ENCODE measurements around the gene TIMM29.
"Not testable (repeated sequence)": the region's sequence is repeated elsewhere in the genome, so short reads cannot be mapped to it uniquely, and the experiment has no call there.

The TIMM29 gene

DNA sequence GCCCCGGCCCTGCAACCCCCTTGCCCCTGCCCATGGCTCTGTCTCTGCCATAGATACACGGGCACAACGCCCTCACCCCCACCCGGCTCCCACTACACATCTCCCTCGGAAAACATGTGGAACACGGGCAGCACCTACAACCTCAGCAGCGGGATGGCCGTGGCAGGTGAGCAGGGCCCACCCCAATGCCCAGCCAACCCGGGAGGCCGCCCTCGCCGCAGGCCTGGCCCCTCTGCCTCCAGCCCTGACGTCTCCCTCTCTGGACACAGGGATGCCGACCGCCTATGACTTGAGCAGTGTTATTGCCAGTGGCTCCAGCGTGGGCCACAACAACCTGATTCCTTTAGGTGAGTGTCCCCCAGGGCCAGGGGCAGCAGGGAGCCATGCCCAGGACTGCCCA, 7.8 kb upstream of the TIMM29 start:
- no peaks in the 10 kb centered on the region for H3K27me3 Mint-ChIP-seq
- no peak overlapping the region for H3K4me3 Mint-ChIP-seq
- DNase-seq: no peak
- CTCF ChIA-PET: no interaction called here
- no peaks in the 10 kb centered on the region for H3K9me3 Mint-ChIP-seq
- H3K27ac Mint-ChIP-seq: no peak overlapping the region
- no peaks in the 10 kb centered on the region for H3K4me1 Mint-ChIP-seq
- peaks cover 20% of the 10 kb centered on the region for H3K36me3 Mint-ChIP-seq

DNA sequence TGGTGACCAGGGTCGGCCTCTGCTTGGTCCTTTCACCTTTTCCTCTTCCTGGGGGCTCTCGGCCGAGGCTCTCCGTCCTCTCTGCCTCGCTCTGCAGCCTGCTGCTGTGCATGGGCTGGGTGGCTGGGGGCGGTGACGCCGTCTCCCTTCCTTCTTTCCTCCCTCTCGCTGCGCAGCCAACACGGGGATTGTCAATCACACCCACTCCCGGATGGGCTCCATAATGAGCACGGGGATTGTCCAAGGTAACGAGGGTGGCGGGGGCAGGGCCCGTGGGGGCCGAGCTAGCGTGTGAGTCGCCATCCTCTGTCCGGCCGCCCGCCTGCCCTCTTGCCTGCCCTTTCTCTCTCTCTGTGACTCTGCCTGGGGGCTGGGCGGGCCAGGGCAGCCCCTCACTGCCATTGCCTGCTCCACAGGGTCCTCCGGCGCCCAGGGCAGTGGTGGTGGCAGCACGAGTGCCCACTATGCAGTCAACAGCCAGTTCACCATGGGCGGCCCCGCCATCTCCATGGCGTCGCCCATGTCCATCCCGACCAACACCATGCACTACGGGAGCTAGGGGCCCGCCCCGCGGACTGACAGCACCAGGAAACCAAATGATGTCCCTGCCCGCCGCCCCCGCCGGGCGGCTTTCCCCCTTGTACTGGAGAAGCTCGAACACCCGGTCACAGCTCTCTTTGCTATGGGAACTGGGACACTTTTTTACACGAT, 7.3 kb upstream of the TIMM29 start:
- CTCF ChIA-PET: interaction anchor here (2.0 kb wide), 1 partner anchor 15 kb away, joined by 7 read pairs; no protein-coding TSS in a partner anchor
- no peak overlapping the region for H3K4me3 Mint-ChIP-seq
- peaks cover 20% of the 10 kb centered on the region for H3K36me3 Mint-ChIP-seq
- no peak overlapping the region for H3K27ac Mint-ChIP-seq
- no peak for DNase-seq
- H3K27me3 Mint-ChIP-seq: no peaks in the 10 kb centered on the region
- no peaks in the 10 kb centered on the region for H3K9me3 Mint-ChIP-seq
- H3K4me1 Mint-ChIP-seq: no peaks in the 10 kb centered on the region

DNA sequence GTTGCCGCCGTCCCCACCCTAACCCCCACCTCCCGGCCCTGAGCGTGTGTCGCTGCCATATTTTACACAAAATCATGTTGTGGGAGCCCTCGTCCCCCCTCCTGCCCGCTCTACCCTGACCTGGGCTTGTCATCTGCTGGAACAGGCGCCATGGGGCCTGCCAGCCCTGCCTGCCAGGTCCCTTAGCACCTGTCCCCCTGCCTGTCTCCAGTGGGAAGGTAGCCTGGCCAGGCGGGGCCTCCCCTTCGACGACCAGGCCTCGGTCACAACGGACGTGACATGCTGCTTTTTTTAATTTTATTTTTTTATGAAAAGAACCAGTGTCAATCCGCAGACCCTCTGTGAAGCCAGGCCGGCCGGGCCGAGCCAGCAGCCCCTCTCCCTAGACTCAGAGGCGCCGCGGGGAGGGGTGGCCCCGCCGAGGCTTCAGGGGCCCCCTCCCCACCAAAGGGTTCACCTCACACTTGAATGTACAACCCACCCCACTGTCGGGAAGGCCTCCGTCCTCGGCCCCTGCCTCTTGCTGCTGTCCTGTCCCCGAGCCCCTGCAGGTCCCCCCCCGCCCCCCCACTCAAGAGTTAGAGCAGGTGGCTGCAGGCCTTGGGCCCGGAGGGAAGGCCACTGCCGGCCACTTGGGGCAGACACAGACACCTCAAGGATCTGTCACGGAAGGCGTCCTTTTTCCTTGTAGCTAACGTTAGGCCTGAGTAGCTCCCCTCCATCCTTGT, 6.5 kb upstream of the TIMM29 start:
- H3K27me3 Mint-ChIP-seq: no peaks in the 10 kb centered on the region
- no peak overlapping the region for H3K4me3 Mint-ChIP-seq
- H3K36me3 Mint-ChIP-seq: peaks cover 20% of the 10 kb centered on the region
- H3K4me1 Mint-ChIP-seq: peaks cover 1% of the 10 kb centered on the region
- no peak overlapping the region for H3K27ac Mint-ChIP-seq
- H3K9me3 Mint-ChIP-seq: no peaks in the 10 kb centered on the region
- DNase-seq: no peak
- CTCF ChIA-PET: interaction anchor here (2.0 kb wide), 1 partner anchor 15 kb away, joined by 7 read pairs; no protein-coding TSS in a partner anchor

DNA sequence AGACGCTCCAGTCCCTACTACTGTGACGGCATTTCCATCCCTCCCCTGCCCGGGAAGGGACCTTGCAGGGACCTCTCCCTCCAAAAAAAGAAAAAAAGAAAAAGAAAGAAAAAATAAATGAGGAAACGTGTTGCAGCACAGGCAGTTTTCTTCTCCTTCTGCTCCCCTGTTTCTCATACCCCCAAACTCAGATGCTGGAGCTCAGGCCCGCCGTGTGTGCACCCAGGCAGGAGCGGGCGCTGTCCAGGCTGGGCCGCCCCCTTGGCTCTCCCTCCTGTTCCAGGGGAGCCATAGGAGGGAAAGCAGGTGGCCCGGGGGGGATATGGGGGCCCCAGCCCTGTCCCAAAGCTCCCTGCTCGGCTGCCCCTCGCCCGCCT, 6.0 kb upstream of the TIMM29 start:
- CTCF ChIA-PET: interaction anchor here (2.0 kb wide), 1 partner anchor 14 kb away, joined by 7 read pairs; no protein-coding TSS in a partner anchor
- Mint-ChIP-seq H3K36me3 (peaks cover 23% of the 10 kb centered on the region), H3K27ac (no peak overlapping the region), H3K27me3 (no peaks in the 10 kb centered on the region), H3K4me3 (no peak overlapping the region), H3K4me1 (peaks cover 7% of the 10 kb centered on the region), H3K9me3 (no peaks in the 10 kb centered on the region)
- DNase-seq: no peak

DNA sequence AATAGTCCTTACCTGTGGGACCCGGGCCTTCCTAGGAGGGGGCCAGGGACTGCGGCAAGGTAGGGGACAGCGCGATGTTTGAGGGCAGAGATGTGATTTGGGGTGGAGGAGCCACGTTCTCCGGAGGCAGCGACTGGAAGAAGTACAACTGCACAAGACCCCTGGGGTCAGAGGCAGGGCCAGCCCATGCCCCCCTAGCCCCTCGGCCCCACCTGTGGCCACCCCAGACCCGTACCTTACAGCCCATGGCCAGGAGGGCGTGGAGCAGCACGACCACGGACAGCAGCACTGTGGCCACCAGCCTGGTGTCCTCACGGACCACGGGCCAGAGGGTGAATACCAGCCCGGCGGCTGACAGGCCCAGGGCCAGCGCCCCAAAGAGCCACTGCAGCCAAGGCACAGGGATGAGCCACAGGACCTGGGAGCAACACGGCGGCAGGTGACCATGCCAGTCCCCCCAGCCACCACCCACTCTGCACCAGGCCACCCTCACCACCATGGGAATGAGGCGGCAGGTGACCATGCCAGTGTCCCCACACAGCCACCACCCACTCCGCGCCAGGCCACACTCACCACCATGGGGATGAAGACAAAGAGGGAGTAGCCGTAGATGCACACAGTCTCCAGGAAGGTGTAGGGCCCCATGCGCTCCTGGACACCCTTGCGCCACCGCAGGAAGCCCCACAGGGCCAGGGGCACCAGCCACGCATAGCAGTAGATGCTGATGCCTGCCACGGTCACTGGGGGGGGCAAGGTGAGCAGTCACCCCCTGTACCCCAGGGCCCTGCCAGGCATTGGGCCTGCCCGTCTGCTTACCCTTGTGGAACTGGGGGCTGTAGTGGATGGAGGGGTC, 5.1 kb upstream of the TIMM29 start:
- no peak overlapping the region for H3K4me3 Mint-ChIP-seq
- no peaks in the 10 kb centered on the region for H3K27me3 Mint-ChIP-seq
- CTCF ChIA-PET: interaction anchor here (2.0 kb wide), 1 partner anchor 13 kb away, joined by 7 read pairs; no protein-coding TSS in a partner anchor
- no peak for DNase-seq
- H3K9me3 Mint-ChIP-seq: no peaks in the 10 kb centered on the region
- H3K27ac Mint-ChIP-seq: no peak overlapping the region
- H3K36me3 Mint-ChIP-seq: peaks cover 23% of the 10 kb centered on the region
- peaks cover 13% of the 10 kb centered on the region for H3K4me1 Mint-ChIP-seq

DNA sequence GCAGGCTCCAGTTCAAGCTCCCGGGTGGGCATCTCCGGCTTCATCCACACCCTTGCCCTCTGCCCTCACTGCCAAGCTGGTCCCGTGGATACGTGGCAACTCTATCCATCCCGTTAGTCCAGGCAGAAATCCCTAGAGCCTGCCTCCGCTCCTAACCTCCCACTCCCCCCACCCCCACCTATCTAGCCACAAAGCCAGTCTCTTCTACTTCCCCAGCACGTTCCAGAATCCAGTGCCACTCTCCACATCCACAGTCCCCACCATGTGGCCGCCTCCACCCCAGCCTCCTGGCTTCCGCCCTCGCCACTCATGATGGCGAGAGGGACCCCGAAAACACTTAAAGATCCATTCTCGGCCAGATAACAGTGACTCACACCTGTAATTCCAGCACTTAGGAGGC, 4.0 kb upstream of the TIMM29 start:
- CTCF ChIA-PET: no interaction called here
- Mint-ChIP-seq H3K36me3 (peaks cover 24% of the 10 kb centered on the region), H3K27me3 (no peaks in the 10 kb centered on the region), H3K4me3 (no peak overlapping the region), H3K27ac (no peak overlapping the region), H3K9me3 (no peaks in the 10 kb centered on the region), H3K4me1 (peaks cover 19% of the 10 kb centered on the region)
- no peak for DNase-seq

DNA sequence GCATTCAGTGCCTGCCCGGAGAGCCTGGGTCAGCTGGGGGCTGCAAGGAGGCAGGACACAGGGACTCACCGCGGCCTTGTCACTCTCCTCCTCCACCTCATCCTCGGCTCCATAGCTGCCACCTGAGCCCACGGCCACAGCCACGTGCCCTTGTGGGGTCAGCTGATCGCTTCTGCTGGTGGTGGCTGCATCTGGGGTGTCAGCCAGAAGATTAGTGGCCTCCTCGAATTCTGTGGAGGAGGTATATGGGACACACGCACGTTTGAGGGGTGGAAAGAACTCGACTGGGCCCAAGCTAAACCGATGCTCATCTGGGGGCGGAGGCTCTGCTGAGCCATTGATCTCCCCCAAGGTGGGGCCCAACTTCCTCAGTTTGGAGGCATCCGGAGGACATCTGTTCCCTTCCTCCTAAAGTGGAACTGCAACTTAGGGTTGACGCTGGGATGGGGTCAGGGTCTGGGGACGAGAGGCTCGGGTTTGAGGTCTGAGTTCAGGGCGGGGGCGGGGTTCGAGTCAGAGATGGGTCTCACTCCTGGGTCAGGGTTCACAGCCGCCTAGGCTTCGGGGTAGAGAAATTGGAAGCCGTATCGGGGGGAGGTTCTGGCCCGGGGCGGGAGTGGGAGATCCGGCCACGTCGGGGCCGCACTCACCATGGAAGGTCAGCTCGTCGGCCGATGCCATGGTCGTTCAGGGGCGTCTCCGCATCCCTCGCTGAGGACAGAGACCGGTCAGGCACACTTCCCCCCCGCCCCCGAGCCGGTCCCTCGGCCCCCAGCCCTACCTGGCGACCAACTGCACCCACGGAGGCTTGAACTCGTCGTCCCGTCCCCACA, 665 bp upstream of the TIMM29 start:
- Mint-ChIP-seq H3K9me3 (no peaks in the 10 kb centered on the region), H3K4me3 (peak overlapping the region; percentile 96), H3K27me3 (no peaks in the 10 kb centered on the region), H3K36me3 (peaks cover 20% of the 10 kb centered on the region), H3K4me1 (peaks cover 33% of the 10 kb centered on the region), H3K27ac (peak overlapping the region; percentile 90)
- CTCF ChIA-PET: interaction anchor here (1.2 to 1.7 kb wide), 2 partner anchors 9 to 108 kb away, joined by 3 to 5 read pairs; no protein-coding TSS in a partner anchor
- DNase-seq: no peak

DNA sequence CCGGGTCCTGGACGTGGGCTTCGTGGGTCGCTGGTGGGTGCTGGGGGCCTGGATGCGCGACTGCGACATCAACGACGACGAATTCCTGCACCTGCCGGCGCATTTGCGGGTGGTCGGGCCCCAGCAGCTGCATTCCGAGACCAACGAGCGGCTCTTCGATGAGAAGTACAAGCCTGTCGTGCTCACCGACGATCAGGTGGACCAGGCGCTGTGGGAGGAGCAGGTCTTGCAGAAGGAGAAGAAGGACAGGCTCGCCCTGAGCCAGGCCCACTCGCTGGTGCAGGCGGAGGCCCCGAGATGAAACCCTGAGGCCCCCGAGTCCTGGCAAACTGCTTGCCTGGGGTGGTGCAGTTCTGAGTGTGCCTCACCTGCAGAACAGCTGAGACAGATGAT, 787 bp downstream of the TIMM29 start:
- peak overlapping the region; percentile 96 for H3K4me3 Mint-ChIP-seq
- CTCF ChIA-PET: interaction anchor here (0.6 to 1.3 kb wide), 2 partner anchors 13 to 1053 kb away, joined by 3 to 6 read pairs; no protein-coding TSS in a partner anchor
- H3K27me3 Mint-ChIP-seq: no peaks in the 10 kb centered on the region
- DNase-seq: no peak
- H3K36me3 Mint-ChIP-seq: peaks cover 16% of the 10 kb centered on the region
- H3K27ac Mint-ChIP-seq: peak overlapping the region; percentile 14
- peaks cover 33% of the 10 kb centered on the region for H3K4me1 Mint-ChIP-seq
- H3K9me3 Mint-ChIP-seq: no peaks in the 10 kb centered on the region

DNA sequence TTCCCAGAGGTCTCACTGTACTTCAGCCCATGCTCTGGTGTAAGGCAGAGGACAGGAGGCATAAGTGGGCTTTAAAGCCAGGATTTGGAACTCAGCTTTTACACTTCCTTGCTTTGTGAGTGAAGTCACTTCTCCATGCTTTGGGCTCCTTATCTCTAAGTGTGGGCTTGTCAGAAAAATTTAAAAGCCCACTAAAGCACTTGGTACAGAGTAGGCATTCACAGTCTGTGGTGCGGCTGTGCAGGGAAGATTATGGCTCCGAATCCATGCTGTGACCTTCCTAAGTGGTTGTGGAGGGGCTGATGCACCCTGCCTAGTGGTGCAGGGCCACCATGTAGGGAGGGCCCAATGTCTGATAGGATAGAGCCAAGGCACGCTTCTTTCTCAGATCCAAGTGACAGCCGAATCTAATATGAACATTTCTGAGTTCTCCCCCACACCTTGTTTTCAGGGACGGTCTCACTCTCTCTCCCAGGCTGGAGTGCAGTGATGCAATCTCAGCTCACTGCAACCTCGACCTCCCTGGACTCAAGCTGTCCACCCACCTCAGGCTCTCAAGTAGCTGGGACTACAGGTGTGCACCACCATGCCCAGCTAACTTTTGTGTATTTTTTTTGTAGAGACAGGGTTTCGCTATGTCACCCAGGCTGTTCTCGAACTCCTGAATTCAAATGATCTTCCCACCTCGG, 6.9 kb downstream of the TIMM29 start:
- no peak overlapping the region for H3K4me3 Mint-ChIP-seq
- DNase-seq: no peak
- CTCF ChIA-PET: interaction anchor here (0.6 to 2.4 kb wide), 7 partner anchors 8 to 100 kb away, joined by 3 to 14 read pairs (median 4); partner anchors contain the start of genes TIMM29 and YIPF2
- H3K27me3 Mint-ChIP-seq: no peaks in the 10 kb centered on the region
- peaks cover 20% of the 10 kb centered on the region for H3K4me1 Mint-ChIP-seq
- no peak overlapping the region for H3K27ac Mint-ChIP-seq
- H3K36me3 Mint-ChIP-seq: peaks cover 7% of the 10 kb centered on the region
- no peaks in the 10 kb centered on the region for H3K9me3 Mint-ChIP-seq

DNA sequence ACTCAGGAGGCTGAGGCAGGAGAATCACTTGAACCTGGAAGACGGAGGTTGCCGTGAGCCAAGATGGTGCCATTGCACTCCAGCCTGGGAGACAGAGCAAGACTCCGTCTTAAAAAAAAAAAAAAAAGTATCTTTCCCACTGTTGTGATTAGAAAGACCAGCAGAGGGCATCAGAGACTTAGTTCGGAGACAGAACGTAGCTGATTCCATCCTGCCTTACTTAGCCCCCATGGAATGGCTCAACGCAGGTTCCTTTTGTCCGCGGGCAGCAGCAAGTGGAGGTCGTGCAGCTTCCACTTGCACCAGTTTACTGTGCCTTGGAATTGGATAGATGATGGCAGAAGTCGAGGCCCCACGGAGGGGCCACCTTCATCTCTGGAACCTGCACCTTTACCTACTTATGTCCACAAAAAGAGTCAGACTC, 8.1 kb downstream of the TIMM29 start:
- Mint-ChIP-seq H3K27me3 (no peaks in the 10 kb centered on the region), H3K4me1 (peaks cover 16% of the 10 kb centered on the region), H3K9me3 (no peaks in the 10 kb centered on the region), H3K36me3 (peaks cover 4% of the 10 kb centered on the region), H3K27ac (no peak overlapping the region), H3K4me3 (no peak overlapping the region)
- CTCF ChIA-PET: interaction anchor here (0.6 to 2.4 kb wide), 17 partner anchors 8 to 307 kb away, joined by 3 to 14 read pairs (median 4); partner anchors contain the start of genes TIMM29 and YIPF2
- DNase-seq: peak; percentile 49

DNA sequence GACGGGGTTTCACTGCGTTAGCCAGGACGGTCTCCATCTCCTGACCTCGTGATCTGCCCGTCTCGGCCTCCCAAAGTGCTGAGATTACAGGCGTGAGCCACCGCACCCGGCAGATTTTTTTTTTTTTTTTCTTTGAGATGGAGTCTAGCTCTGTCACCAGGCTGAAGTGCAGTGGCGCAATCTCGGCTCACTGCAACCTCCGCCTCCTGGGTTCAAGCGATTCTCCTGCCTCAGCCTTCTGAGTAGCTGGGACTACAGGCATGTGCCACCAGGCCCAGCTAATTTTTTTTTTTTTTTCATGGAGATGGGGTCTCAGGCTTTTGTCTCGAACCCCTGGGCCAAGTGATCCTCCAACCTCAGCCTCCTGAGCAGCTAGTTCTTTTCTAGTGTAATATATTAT, 13.0 kb downstream of the TIMM29 start:
- H3K27me3 Mint-ChIP-seq, H3K27ac Mint-ChIP-seq: not testable (repeated sequence)
- H3K4me1 Mint-ChIP-seq: peaks cover 17% of the 10 kb centered on the region

DNA sequence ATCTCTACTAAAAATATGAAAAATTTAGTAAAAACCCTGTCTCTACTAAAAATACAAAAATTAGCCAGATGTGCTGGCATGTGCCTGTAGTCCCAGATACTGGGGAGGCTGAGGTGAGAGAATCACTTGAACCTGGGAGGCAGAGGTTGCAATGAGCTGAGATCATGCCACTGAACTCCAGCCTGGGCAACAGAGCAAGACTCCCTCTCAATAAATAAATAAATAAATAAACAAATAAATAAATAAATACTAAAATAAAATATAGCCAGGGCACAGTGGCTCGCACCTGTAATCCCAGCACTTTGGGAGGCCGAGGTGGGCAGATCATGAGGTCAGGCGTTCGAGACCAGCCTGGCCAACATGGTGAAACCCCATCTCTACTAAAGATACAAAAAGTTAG, 14.8 kb downstream of the TIMM29 start:
- H3K4me3 Mint-ChIP-seq, H3K36me3 Mint-ChIP-seq, DNase-seq, CTCF ChIA-PET, H3K27me3 Mint-ChIP-seq, H3K9me3 Mint-ChIP-seq, H3K27ac Mint-ChIP-seq: not testable (repeated sequence)
- H3K4me1 Mint-ChIP-seq: peaks cover 12% of the 10 kb centered on the region

More for the DNA sequence above, 13.0 kb downstream of the TIMM29 start:
- H3K36me3 Mint-ChIP-seq, H3K9me3 Mint-ChIP-seq, H3K4me3 Mint-ChIP-seq, DNase-seq: not testable (repeated sequence)
- CTCF ChIA-PET: interaction anchor here (0.6 to 2.9 kb wide), 14 partner anchors 9 to 225 kb away, joined by 3 to 15 read pairs (median 4); no protein-coding TSS in a partner anchor

DNA sequence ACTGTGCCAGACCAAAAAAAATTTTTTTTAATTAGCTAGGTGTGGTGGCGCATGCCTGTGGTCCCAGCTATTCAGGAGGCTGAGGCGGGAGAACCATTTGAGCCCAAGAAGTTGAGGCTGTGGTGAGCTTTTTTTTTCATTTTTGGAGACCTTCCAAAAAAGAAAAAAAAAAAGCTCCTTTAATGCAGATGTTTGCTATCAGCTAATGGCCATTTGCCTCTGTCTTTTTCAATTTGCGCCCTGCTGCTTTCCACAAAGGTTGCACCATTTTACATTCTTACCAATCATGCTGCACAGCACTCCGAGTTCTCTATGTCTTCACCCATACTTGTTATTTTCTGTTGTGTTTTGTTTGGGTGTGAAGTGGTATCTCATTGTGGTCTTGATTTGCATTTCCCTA, 16.7 kb downstream of the TIMM29 start:
- Mint-ChIP-seq H3K27me3 (no peaks in the 10 kb centered on the region), H3K9me3 (no peaks in the 10 kb centered on the region), H3K4me1 (peaks cover 4% of the 10 kb centered on the region), H3K27ac (no peak overlapping the region), H3K4me3 (no peak overlapping the region), H3K36me3 (no peaks in the 10 kb centered on the region)
- CTCF ChIA-PET: interaction anchor here (1.2 kb wide), 1 partner anchor 9 kb away, joined by 5 read pairs; no protein-coding TSS in a partner anchor
- no peak for DNase-seq

Measured in activated naive CD4-positive, alpha-beta T cell treated with anti-CD3 and anti-CD28 coated beads, Interleukin-2, amount 10 ng/mL, durations not matched to agents 7 days and 5 days (primary cell).